HepG2 (cell line): ENCODE data around the gene PLA2R1. TPM values are rescaled to one million over a fixed set of nuclear protein-coding genes. Genes with fewer than 3 reads are reported as not detected.

Experiments used
- ATAC-seq: fragments of 200-7000 bp; cut with Tn5 transposase; 3 replicates; pipeline ENCODE4 v1.9.1; 2020; ENCODE audit warnings: mild to moderate bottlenecking, moderate library complexity
- BruUV-seq: library from RNA; stranded (reverse); fragments of 400-500 nt; replicated peaks from 2 replicates; lab custom pipeline; 2021; lab: Mats Ljungman, UMichigan
- CTCF ChIA-PET: fragments of 300-600 bp; formaldehyde crosslinking; extraction: SDS; loops from one replicate; lab custom pipeline; 2021; ENCODE audit warnings: low total read pairs, inconsistent platforms, low intra/inter-chr PET ratio; lab: Yijun Ruan, JAX
- POLR2A ChIA-PET: fragments of 350-600 bp; sonication (Branson Sonifier 250); formaldehyde crosslinking; loops from one replicate; lab custom pipeline; 2020; ENCODE audit warnings: antibody characterized with exemption, inconsistent platforms; lab: Yijun Ruan, JAX
- DNase-seq: peaks from one replicate; pipeline ENCODE4 v3.0.0-alpha.2; 2015; ENCODE audit warnings: low spot score
- FAIRE-seq: peaks from 3 replicates; lab custom pipeline; 2011; peaks lifted over from hg19 to GRCh38; lab: Jason Lieb, UNC
- H2AFZ ChIP-seq: one replicate; pipeline ENCODE4 v1.6.1; 2011; ENCODE audit warnings: low read length, inconsistent platforms
- H3K27ac ChIP-seq: fragments of 300-600 bp; 3 replicates; pipeline ENCODE4 v1.8.0; 2011; ENCODE audit warnings: mixed run types, mild to moderate bottlenecking, mixed read lengths, low read length, inconsistent platforms; ENCODE audit not compliant: insufficient read depth; ENCODE audit errors: extremely low read length
- H3K27me3 ChIP-seq, 2 experiments: fragments of 200-600 bp in 1 of 2; 2 replicates in 1 of 2; 3 replicates in 1 of 2; pipeline versions ENCODE4 v1.6.0 to v1.8.0; 2011; ENCODE audit warnings: low read length in 2 of 2, mild to moderate bottlenecking in 2 of 2, moderate library complexity in 2 of 2, inconsistent platforms in 1 of 2; ENCODE audit not compliant: insufficient read depth in 2 of 2, control insufficient read depth in 1 of 2
- H3K36me3 ChIP-seq, 2 experiments: fragments of 200-600 bp in 1 of 2; replicated peaks in 1 of 2; 2 replicates in 1 of 2; 3 replicates in 1 of 2; pipeline versions ENCODE4 v1.5.1 to v1.8.0; 2011; ENCODE audit warnings: low read length in 2 of 2, inconsistent platforms in 1 of 2; ENCODE audit not compliant: insufficient read depth in 2 of 2, control insufficient read depth in 1 of 2
- H3K4me1 ChIP-seq: 2 replicates; pipeline ENCODE4 v1.5.1; 2012; ENCODE audit warnings: low read length, inconsistent platforms; ENCODE audit not compliant: insufficient read depth
- H3K4me2 ChIP-seq: 2 replicates; pipeline ENCODE4 v1.6.0; 2011; ENCODE audit warnings: low read depth, low read length, inconsistent platforms
- H3K4me3 ChIP-seq, 3 experiments: fragments of 200-600 bp in 1 of 3; sonication (generic), shearing (Covaris generic) in 1 of 3; replicated peaks in 1 of 3; 2 replicates each; pipeline ENCODE4 v1.5.1; 2011 to 2016; ENCODE audit warnings: low read length in 3 of 3, inconsistent platforms in 2 of 3, low read depth in 2 of 3, mild to moderate bottlenecking in 2 of 3, control low read depth in 1 of 3, mixed read lengths in 1 of 3; ENCODE audit not compliant: insufficient read depth in 1 of 3
- H3K79me2 ChIP-seq: one replicate; pipeline ENCODE4 v1.6.1; 2011; ENCODE audit warnings: low read length, inconsistent platforms; ENCODE audit not compliant: insufficient read depth
- H3K9ac ChIP-seq: 2 replicates; pipeline ENCODE4 v1.6.0; 2011; ENCODE audit warnings: mild to moderate bottlenecking, low read depth, low read length, inconsistent platforms; ENCODE audit not compliant: insufficient read depth
- H3K9me3 ChIP-seq: 2 replicates; pipeline ENCODE4 v1.5.1; 2012; ENCODE audit warnings: mild to moderate bottlenecking, low read length
- H4K20me1 ChIP-seq: 2 replicates; pipeline ENCODE4 v1.6.0; 2011; ENCODE audit warnings: inconsistent platforms, mild to moderate bottlenecking, low read length, moderate library complexity; ENCODE audit not compliant: insufficient read depth
- HDAC1 ChIP-seq: sonication (generic); formaldehyde crosslinking; IDR thresholded peaks from 2 replicates; pipeline ENCODE4 v1.5.1; 2020; ENCODE audit warnings: mild to moderate bottlenecking, missing genetic modification reagents
- KDM6A ChIP-seq: IDR thresholded peaks from 2 replicates; pipeline ENCODE4 v1.6.1; 2016; ENCODE audit warnings: low read depth
- MED1 ChIP-seq: sonication (generic); formaldehyde crosslinking; IDR thresholded peaks from 2 replicates; pipeline ENCODE4 v1.4.0; 2020; ENCODE audit warnings: missing genetic modification reagents
- NFE2 ChIP-seq: sonication (generic); formaldehyde crosslinking; IDR thresholded peaks from 2 replicates; pipeline ENCODE4 v1.4.0; 2020; ENCODE audit warnings: missing genetic modification reagents
- NFIB ChIP-seq: sonication (generic); formaldehyde crosslinking; IDR thresholded peaks from 2 replicates; pipeline ENCODE4 v1.9.0; 2021; ENCODE audit warnings: missing genetic modification reagents, mild to moderate bottlenecking, borderline replicate concordance
- NFYB ChIP-seq: sonication (generic); formaldehyde crosslinking; IDR thresholded peaks from 2 replicates; pipeline ENCODE4 v1.4.0; 2020; ENCODE audit warnings: missing genetic modification reagents
- REXO4 ChIP-seq: sonication (generic); formaldehyde crosslinking; IDR thresholded peaks from 2 replicates; pipeline ENCODE4 v1.8.0; 2022; ENCODE audit warnings: missing genetic modification reagents, mild to moderate bottlenecking, borderline replicate concordance
- SALL2 ChIP-seq: sonication (generic); formaldehyde crosslinking; IDR thresholded peaks from 2 replicates; pipeline ENCODE4 v1.8.1; 2023; ENCODE audit warnings: mild to moderate bottlenecking, missing genetic modification reagents, inconsistent platforms
- SATB2 ChIP-seq: sonication (generic); formaldehyde crosslinking; IDR thresholded peaks from 2 replicates; pipeline ENCODE4 v1.5.0; 2020; ENCODE audit warnings: missing genetic modification reagents
- ZNF282 ChIP-seq: fragments of 450-650 bp; IDR thresholded peaks from 2 replicates; pipeline ENCODE4 v1.6.1; 2018; ENCODE audit not compliant: partially characterized antibody
- ZNF337 ChIP-seq: sonication (generic); formaldehyde crosslinking; IDR thresholded peaks from 2 replicates; pipeline ENCODE4 v1.5.1; 2020; ENCODE audit warnings: missing genetic modification reagents, low read depth, mild to moderate bottlenecking, borderline replicate concordance
- WGBS: methylation state at CpG from one replicate; pipeline ENCODE4 v1.1.6; 2017; ENCODE audit warnings: low lambda C conversion rate; 5-methylcytosine and 5-hydroxymethylcytosine counted together
- in situ Hi-C: cut with HindIII; loops from 2 replicates; pipeline ENCODE4 v1.10.0; 2017; ENCODE audit warnings: low pct_unique_long_range_greater_than_20kb; ENCODE audit not compliant: extremely low pct_ligation_motif_present
- intact Hi-C: fragments of 100-400 bp; cut with micrococcal nuclease; formaldehyde crosslinking; loops from one replicate; pipeline ENCODE4 v1.10.0; 2022; ENCODE audit not compliant: unreplicated experiment
- polyA plus RNA-seq, 8 experiments: library from polyadenylated mRNA; depleted of rRNA in 3 of 8; stranded (reverse) in 7 of 8; unstranded in 1 of 8; fragments of >200 nt; fragmentation: Illumina TruSeq in 4 of 8; extraction: Trizol in 4 of 8; gene quantifications; 2 replicates each; pipeline versions ENCODE4 v1.2.1 to v1.2.3, GENCODE V29; 2011 to 2016; ENCODE audit warnings: low read depth in 4 of 8, missing spikeins in 1 of 8, mixed read lengths in 1 of 8; ENCODE audit not compliant: insufficient read depth in 1 of 8
- total RNA-seq, 5 experiments: library from RNA; depleted of rRNA; stranded (reverse); fragments of >200 nt; fragmentation: Illumina TruSeq; extraction: Trizol; gene quantifications; 2 replicates each; pipeline ENCODE4 v1.2.3, GENCODE V29; 2016; ENCODE audit warnings: low read depth in 1 of 5
- TF ChIP-seq, protein P1 (sequence below): sonication (generic); formaldehyde crosslinking; IDR thresholded peaks from 2 replicates; pipeline ENCODE4 v1.8.0; 2022; ENCODE audit warnings: missing genetic modification reagents, mild to moderate bottlenecking, inconsistent platforms, borderline replicate concordance
- TF ChIP-seq, protein P2 (sequence below): sonication (generic); formaldehyde crosslinking; IDR thresholded peaks from 2 replicates; pipeline ENCODE4 v1.5.1; 2020; ENCODE audit warnings: mild to moderate bottlenecking, missing genetic modification reagents
- TF ChIP-seq, protein P3 (sequence below): IDR thresholded peaks from 2 replicates; pipeline ENCODE4 v1.6.1; 2018; ENCODE audit warnings: missing genetic modification reagents
- TF ChIP-seq, protein P4 (sequence below): sonication (generic); formaldehyde crosslinking; IDR thresholded peaks from 2 replicates; pipeline ENCODE4 v1.5.1; 2020; ENCODE audit warnings: missing genetic modification reagents, mild to moderate bottlenecking, borderline replicate concordance
- TF ChIP-seq, protein P5 (sequence below): IDR thresholded peaks from 2 replicates; pipeline ENCODE4 v1.6.1; 2016; ENCODE audit warnings: missing genetic modification reagents, missing compliant biosample characterization

PLA2R1 gene
- total and polyA plus RNA-seq, 2 of the 13 experiments (the other 11 are each of a cell fraction or from before 2014, with no cell fraction given): not detected

DNA sequence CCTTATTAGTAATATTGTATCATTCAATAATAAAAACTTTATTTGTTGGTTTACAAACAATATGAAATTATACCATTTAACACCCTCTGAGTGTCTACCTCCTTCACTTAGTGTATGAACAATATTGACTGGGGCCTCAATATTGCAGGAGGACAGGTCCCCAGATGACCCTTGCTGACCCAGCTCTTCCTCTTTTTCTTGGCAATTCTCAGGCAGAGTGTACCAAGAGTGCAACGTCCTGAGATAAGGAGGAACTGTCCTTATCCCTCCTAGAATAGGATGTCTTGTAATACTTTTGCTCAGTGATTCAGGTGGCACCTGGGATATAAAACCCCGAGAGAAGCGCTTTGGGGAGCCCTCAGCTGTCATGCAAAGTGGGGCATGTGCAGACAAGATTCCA, 76.8 kb downstream of the PLA2R1 start:
- no peak overlapping the region for H3K27ac ChIP-seq
- no peaks in the 10 kb centered on the region for H3K36me3 ChIP-seq
- DNase-seq (no peak), ATAC-seq (no peak), FAIRE-seq (no peak)
- H3K79me2 ChIP-seq: no peaks in the 10 kb centered on the region
- WGBS: 19% methylated on average over 3 of the region's 3 CpGs
- CTCF ChIA-PET: no interaction called here
- H4K20me1 ChIP-seq: no peaks in the 10 kb centered on the region
- no peak overlapping the region for H3K4me3 ChIP-seq
- intact Hi-C loops: no loop called here
- peaks cover 0 to 4% of the 10 kb centered on the region in 2 experiments; a peak in 2 of 5 replicates for H3K27me3 ChIP-seq
- no peak overlapping the region for H3K4me2 ChIP-seq
- no peak overlapping the region for H2AFZ ChIP-seq
- POLR2A ChIA-PET: no interaction called here
- in situ Hi-C loops: no loop called here
- no peaks in the 10 kb centered on the region for H3K4me1 ChIP-seq
- no TSS peak for BruUV-seq
- no peak overlapping the region for H3K9ac ChIP-seq
- no peaks in the 10 kb centered on the region for H3K9me3 ChIP-seq
- TF ChIP-seq, protein P1, sequence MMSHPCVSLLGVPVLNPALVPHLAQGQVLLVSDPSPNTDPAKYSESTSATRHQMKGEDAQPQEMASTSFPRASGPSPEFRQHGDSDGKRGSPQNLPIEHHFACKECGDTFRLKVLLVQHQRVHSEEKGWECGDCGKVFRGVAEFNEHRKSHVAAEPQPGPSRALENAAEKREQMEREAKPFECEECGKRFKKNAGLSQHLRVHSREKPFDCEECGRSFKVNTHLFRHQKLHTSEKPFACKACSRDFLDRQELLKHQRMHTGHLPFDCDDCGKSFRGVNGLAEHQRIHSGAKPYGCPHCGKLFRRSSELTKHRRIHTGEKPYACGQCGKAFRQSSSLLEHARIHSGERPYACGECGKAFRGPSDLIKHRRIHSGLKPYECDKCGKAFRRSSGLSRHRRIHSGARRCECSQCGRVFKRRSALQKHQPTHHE (CRISPR knock-in tag): no peak
- TF ChIP-seq MED1 (CRISPR knock-in tag): no peak
- TF ChIP-seq, protein P2, sequence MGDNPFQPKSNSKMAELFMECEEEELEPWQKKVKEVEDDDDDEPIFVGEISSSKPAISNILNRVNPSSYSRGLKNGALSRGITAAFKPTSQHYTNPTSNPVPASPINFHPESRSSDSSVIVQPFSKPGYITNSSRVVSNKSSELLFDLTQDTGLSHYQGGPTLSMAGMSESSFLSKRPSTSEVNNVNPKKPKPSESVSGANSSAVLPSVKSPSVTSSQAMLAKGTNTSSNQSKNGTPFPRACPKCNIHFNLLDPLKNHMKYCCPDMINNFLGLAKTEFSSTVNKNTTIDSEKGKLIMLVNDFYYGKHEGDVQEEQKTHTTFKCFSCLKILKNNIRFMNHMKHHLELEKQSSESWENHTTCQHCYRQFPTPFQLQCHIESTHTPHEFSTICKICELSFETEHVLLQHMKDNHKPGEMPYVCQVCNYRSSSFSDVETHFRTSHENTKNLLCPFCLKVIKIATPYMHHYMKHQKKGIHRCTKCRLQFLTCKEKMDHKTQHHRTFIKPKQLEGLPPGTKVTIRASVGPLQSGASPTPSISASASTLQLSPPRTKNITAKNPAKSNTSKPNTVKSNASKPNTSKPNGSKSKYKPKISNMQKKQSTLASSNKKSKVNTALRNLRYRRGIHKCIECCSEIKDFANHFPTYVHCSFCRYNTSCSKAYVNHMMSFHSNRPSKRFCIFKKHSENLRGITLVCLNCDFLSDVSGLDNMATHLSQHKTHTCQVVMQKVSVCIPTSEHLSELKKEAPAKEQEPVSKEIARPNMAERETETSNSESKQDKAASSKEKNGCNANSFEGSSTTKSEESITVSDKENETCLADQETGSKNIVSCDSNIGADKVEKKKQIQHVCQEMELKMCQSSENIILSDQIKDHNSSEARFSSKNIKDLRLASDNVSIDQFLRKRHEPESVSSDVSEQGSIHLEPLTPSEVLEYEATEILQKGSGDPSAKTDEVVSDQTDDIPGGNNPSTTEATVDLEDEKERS (CRISPR knock-in tag): no peak
- TF ChIP-seq, protein P3, sequence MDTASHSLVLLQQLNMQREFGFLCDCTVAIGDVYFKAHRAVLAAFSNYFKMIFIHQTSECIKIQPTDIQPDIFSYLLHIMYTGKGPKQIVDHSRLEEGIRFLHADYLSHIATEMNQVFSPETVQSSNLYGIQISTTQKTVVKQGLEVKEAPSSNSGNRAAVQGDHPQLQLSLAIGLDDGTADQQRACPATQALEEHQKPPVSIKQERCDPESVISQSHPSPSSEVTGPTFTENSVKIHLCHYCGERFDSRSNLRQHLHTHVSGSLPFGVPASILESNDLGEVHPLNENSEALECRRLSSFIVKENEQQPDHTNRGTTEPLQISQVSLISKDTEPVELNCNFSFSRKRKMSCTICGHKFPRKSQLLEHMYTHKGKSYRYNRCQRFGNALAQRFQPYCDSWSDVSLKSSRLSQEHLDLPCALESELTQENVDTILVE: no peak
- TF ChIP-seq, protein P4, sequence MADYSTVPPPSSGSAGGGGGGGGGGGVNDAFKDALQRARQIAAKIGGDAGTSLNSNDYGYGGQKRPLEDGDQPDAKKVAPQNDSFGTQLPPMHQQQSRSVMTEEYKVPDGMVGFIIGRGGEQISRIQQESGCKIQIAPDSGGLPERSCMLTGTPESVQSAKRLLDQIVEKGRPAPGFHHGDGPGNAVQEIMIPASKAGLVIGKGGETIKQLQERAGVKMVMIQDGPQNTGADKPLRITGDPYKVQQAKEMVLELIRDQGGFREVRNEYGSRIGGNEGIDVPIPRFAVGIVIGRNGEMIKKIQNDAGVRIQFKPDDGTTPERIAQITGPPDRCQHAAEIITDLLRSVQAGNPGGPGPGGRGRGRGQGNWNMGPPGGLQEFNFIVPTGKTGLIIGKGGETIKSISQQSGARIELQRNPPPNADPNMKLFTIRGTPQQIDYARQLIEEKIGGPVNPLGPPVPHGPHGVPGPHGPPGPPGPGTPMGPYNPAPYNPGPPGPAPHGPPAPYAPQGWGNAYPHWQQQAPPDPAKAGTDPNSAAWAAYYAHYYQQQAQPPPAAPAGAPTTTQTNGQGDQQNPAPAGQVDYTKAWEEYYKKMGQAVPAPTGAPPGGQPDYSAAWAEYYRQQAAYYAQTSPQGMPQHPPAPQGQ (CRISPR knock-in tag): no peak
- no peak for TF ChIP-seq NFE2 (CRISPR knock-in tag)
- no peak for TF ChIP-seq SATB2 (CRISPR knock-in tag)
- TF ChIP-seq ZNF282: no peak
- TF ChIP-seq REXO4 (CRISPR knock-in tag): no peak
- TF ChIP-seq, protein P5, sequence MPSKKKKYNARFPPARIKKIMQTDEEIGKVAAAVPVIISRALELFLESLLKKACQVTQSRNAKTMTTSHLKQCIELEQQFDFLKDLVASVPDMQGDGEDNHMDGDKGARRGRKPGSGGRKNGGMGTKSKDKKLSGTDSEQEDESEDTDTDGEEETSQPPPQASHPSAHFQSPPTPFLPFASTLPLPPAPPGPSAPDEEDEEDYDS: no peak
- TF ChIP-seq NFYB (CRISPR knock-in tag): no peak
- TF ChIP-seq HDAC1: no peak
- no peak for TF ChIP-seq NFIB (CRISPR knock-in tag)
- TF ChIP-seq ZNF337 (CRISPR knock-in tag): no peak
- no peak for TF ChIP-seq SALL2 (CRISPR knock-in tag)
- TF ChIP-seq KDM6A (CRISPR knock-in tag): no peak
